ENCODE results near the gene EPHA8.

DNA sequence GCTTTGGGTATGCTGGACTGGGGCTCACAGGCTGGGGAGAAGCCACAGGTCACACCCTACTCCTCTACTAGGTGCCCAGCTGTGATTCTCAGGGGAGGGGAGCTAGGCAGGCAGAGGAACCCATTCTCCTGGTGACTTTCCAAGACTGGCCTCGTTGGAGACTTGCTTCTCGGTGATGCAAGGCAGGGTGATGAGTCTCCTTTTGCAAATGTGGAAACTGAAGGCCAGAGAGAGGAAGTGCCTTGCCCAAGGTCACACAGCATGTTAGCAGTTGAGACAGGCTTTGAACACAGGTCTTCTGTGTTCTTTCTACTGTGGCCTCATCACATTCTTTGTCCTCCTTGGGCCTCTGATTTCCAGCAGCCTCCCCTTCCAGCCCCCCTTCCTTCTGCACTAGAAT, 52.6 kb downstream of the EPHA8 start:
- TF ChIP-seq CTCF (IDR thresholded peaks at IDR 0.05) (no peak), POLR2A (IDR thresholded peaks at IDR 0.05; ENCODE audit: low read depth) (no peak)
